B cell (primary cell): Measurements from ENCODE around the gene TEX52. TPM values are rescaled to one million over a fixed set of nuclear protein-coding genes. Genes with fewer than 3 reads are reported as not detected.
A peak's percentile ranks its signal among the peaks of the same experiment; 100 is the strongest.

ENCODE experiments used
- ATAC-seq: fragments of 200-7000 bp; cut with Tn5 transposase; one replicate; pipeline ENCODE4 v1.10.0; 2021; ENCODE audit warnings: low read depth, mild to moderate bottlenecking, moderate number of reproducible peaks, moderate library complexity
- CTCF ChIA-PET: fragments of 350-600 bp; sonication (Branson Sonifier 250); formaldehyde crosslinking; loops from one replicate; lab custom pipeline; 2021; ENCODE audit warnings: antibody characterized with exemption, inconsistent platforms; lab: Charles Lee
- POLR2A ChIA-PET: fragments of 350-600 bp; sonication (Branson Sonifier 250); formaldehyde crosslinking; loops from one replicate; lab custom pipeline; 2021; ENCODE audit warnings: antibody characterized with exemption; lab: Charles Lee
- DNase-seq: peaks from one replicate; pipeline ENCODE4 v3.0.0; 2013
- H2AFZ ChIP-seq: 2 replicates; pipeline ENCODE4 v1.6.1; 2012; ENCODE audit warnings: mild to moderate bottlenecking, low read depth, low read length; ENCODE audit not compliant: insufficient read depth, poor library complexity, severe bottlenecking
- H3K27ac ChIP-seq, 2 donors: 1 replicate in 1 of 2; 2 replicates in 1 of 2; pipeline ENCODE4 v1.5.1; 2012 to 2013; ENCODE audit warnings: low read length in 2 of 2, mild to moderate bottlenecking in 2 of 2, moderate library complexity in 1 of 2
- H3K27me3 ChIP-seq, 4 experiments: fragments of 200-600 bp in 1 of 4; sonication (generic) in 1 of 4; replicated peaks in 1 of 4; 1 replicate in 2 of 4; 2 replicates in 2 of 4; pipeline versions ENCODE4 v1.6.1 to v1.7.0; 2013 to 2016; ENCODE audit warnings: low read length in 3 of 4, mild to moderate bottlenecking in 2 of 4, mixed read lengths in 1 of 4, moderate library complexity in 1 of 4; ENCODE audit not compliant: insufficient read depth in 4 of 4, control insufficient read depth in 3 of 4; ENCODE audit errors: control extremely low read depth in 1 of 4
- H3K36me3 ChIP-seq, 2 experiments: replicated peaks in 1 of 2; 1 replicate in 1 of 2; 2 replicates in 1 of 2; pipeline versions ENCODE4 v1.6.1 to v1.7.1; 2013; ENCODE audit warnings: low read length in 1 of 2; ENCODE audit not compliant: insufficient read depth in 2 of 2, control insufficient read depth in 1 of 2; ENCODE audit errors: control extremely low read depth in 1 of 2, extremely low read depth in 1 of 2
- H3K4me1 ChIP-seq, 2 donors: fragments of 200-600 bp in 1 of 2; sonication (generic) in 1 of 2; 1 replicate in 1 of 2; 2 replicates in 1 of 2; pipeline versions ENCODE4 v1.5.1 to v1.6.1; 2013 to 2017; ENCODE audit warnings: low read length in 2 of 2; ENCODE audit not compliant: control insufficient read depth in 2 of 2, insufficient read depth in 2 of 2
- H3K4me2 ChIP-seq: replicated peaks from 2 replicates; pipeline ENCODE3; 2012; ENCODE audit warnings: mild to moderate bottlenecking, low read depth, low read length; ENCODE audit not compliant: poor library complexity, severe bottlenecking
- H3K4me3 ChIP-seq, 5 experiments: fragments of 200-600 bp in 1 of 5; sonication (generic) in 1 of 5; 1 replicate in 3 of 5; 2 replicates in 2 of 5; pipeline versions ENCODE4 v1.5.1 to v1.7.0; 2011 to 2016; ENCODE audit warnings: low read length in 4 of 5, mild to moderate bottlenecking in 4 of 5, low read depth in 2 of 5, control low read depth in 1 of 5, moderate library complexity in 1 of 5; ENCODE audit not compliant: insufficient read depth in 1 of 5; ENCODE audit errors: control extremely low read depth in 1 of 5, extremely low read depth in 1 of 5
- H3K79me2 ChIP-seq: fragments of 200-600 bp; sonication (generic); one replicate; pipeline ENCODE4 v1.6.0; 2016; ENCODE audit warnings: low read length; ENCODE audit not compliant: control insufficient read depth, insufficient read depth
- H3K9ac ChIP-seq: fragments of 200-600 bp; sonication (generic); 2 replicates; pipeline ENCODE4 v1.6.1; 2017; ENCODE audit warnings: mild to moderate bottlenecking, low read length, moderate library complexity
- H3K9me3 ChIP-seq, 3 donors: one replicate each; pipeline versions ENCODE4 v1.6.1 to v1.7.1; 2013; ENCODE audit warnings: low read length in 2 of 3; ENCODE audit not compliant: control insufficient read depth in 2 of 3, insufficient read depth in 1 of 3; ENCODE audit errors: control extremely low read depth in 1 of 3
- H4K20me1 ChIP-seq: 2 replicates; pipeline ENCODE4 v1.6.0; 2012; ENCODE audit warnings: mild to moderate bottlenecking, low read length; ENCODE audit not compliant: insufficient read depth, control insufficient read depth, poor library complexity, severe bottlenecking
- H3K27ac Mint-ChIP-seq: one replicate; pipeline ENCODE4 v1.8.0; 2021; ENCODE audit warnings: mixed read lengths
- H3K27me3 Mint-ChIP-seq: one replicate; pipeline ENCODE4 v1.8.0; 2021; ENCODE audit warnings: mixed read lengths
- H3K4me1 Mint-ChIP-seq: one replicate; pipeline ENCODE4 v1.8.0; 2021; ENCODE audit warnings: mixed read lengths
- H3K4me3 Mint-ChIP-seq: one replicate; pipeline ENCODE4 v1.8.0; 2021; ENCODE audit warnings: mixed read lengths
- H3K9me3 Mint-ChIP-seq: one replicate; pipeline ENCODE4 v1.8.0; 2022; ENCODE audit warnings: mixed read lengths; ENCODE audit not compliant: insufficient read depth
- CTCF ChIP-seq: fragments of 200-600 bp; IDR thresholded peaks from one replicate; pipeline ENCODE4 v1.8.0; 2022; ENCODE audit warnings: antibody characterized with exemption, mild to moderate bottlenecking
- EZH2 ChIP-seq: IDR thresholded peaks from 2 replicates; pipeline ENCODE4 v1.6.1; 2012; ENCODE audit warnings: borderline replicate concordance, low read depth, mild to moderate bottlenecking, moderate library complexity, low read length; ENCODE audit not compliant: insufficient read depth, poor library complexity, severe bottlenecking
- WGBS: methylation state at CpG from one replicate; pipeline ENCODE4 v1.1.5; 2013; ENCODE audit warnings: missing lambda C conversion rate; ENCODE audit not compliant: insufficient coverage; 5-methylcytosine and 5-hydroxymethylcytosine counted together
- intact Hi-C: fragments of 100-400 bp; cut with micrococcal nuclease; formaldehyde crosslinking; loops from one replicate; pipeline ENCODE4 v1.10.0; 2022
- polyA plus RNA-seq: library from polyadenylated mRNA; depleted of rRNA; stranded (reverse); fragments of >200 nt; gene quantifications from 2 replicates; pipeline ENCODE4 v1.2.3, GENCODE V29; 2012
- total RNA-seq, 2 donors: library from RNA; stranded (reverse); fragments of 120-200 nt in 1 of 2; gene quantifications; 1 replicate in 1 of 2; 2 replicates in 1 of 2; pipeline versions ENCODE4 v1.2.3 to v1.2.4, GENCODE V29; 2013 to 2022

Gene TEX52
- total and polyA plus RNA-seq, 2 donors (not counting 1 experiment from before 2014, with no cell fraction given), result not detected

GRCh38 chr12:2833327-2833726 is 23.5 kb downstream of the TEX52 start:
- H3K4me3 ChIP-seq, result no peak overlapping the region
- peak overlapping the region; percentile 46 for H3K27ac Mint-ChIP-seq
- no peak overlapping the region for H3K9ac ChIP-seq
- intact Hi-C loops, result no loop called here
- H3K4me1 Mint-ChIP-seq, result peaks cover 3% of the 10 kb centered on the region
- no peak overlapping the region for H3K4me2 ChIP-seq
- no peak overlapping the region for H2AFZ ChIP-seq
- ATAC-seq (no peak), DNase-seq (no peak)
- H4K20me1 ChIP-seq, result no peaks in the 10 kb centered on the region
- CTCF ChIA-PET, result interaction anchor here (1.2 kb wide), 1 partner anchor 12 kb away, joined by 3 read pairs; no protein-coding TSS in a partner anchor
- H3K27me3 Mint-ChIP-seq, result no peaks in the 10 kb centered on the region
- POLR2A ChIA-PET, result no interaction called here
- peaks cover 0 to 3% (median 0%) of the 10 kb centered on the region in 4 experiments for H3K27me3 ChIP-seq
- 95% methylated on average over 2 of the region's 5 CpGs for WGBS
- TF ChIP-seq CTCF (no peak), EZH2 (no peak)
- H3K27ac ChIP-seq, result no peak overlapping the region
- no peaks in the 10 kb centered on the region for H3K79me2 ChIP-seq
- H3K9me3 Mint-ChIP-seq, result no peaks in the 10 kb centered on the region
- no peaks in the 10 kb centered on the region for H3K4me1 ChIP-seq
- H3K4me3 Mint-ChIP-seq, result no peak overlapping the region
- peaks cover 0 to 5% of the 10 kb centered on the region in 2 experiments for H3K36me3 ChIP-seq
- H3K9me3 ChIP-seq, result no peaks in the 10 kb centered on the region

GRCh38 chr12:2832550-2833127 is 24.2 kb downstream of the TEX52 start:
- H3K4me3 ChIP-seq, result no peak overlapping the region
- TF ChIP-seq CTCF (no peak), EZH2 (no peak)
- no peak overlapping the region for H3K27ac Mint-ChIP-seq
- POLR2A ChIA-PET, result no interaction called here
- 94% methylated on average over 2 of the region's 6 CpGs for WGBS
- ATAC-seq (no peak), DNase-seq (no peak)
- no peak overlapping the region for H3K4me2 ChIP-seq
- CTCF ChIA-PET, result interaction anchor here (1.2 kb wide), 1 partner anchor 12 kb away, joined by 3 read pairs; no protein-coding TSS in a partner anchor
- H3K9ac ChIP-seq, result no peak overlapping the region
- H3K27me3 ChIP-seq, result peaks cover 0 to 3% (median 0%) of the 10 kb centered on the region in 4 experiments
- intact Hi-C loops, result no loop called here
- no peaks in the 10 kb centered on the region for H3K79me2 ChIP-seq
- H3K27me3 Mint-ChIP-seq, result no peaks in the 10 kb centered on the region
- no peaks in the 10 kb centered on the region for H4K20me1 ChIP-seq
- peaks cover 0 to 9% of the 10 kb centered on the region in 2 experiments for H3K36me3 ChIP-seq
- no peaks in the 10 kb centered on the region for H3K4me1 ChIP-seq
- H3K9me3 ChIP-seq, result no peaks in the 10 kb centered on the region
- no peak overlapping the region for H2AFZ ChIP-seq
- no peaks in the 10 kb centered on the region for H3K9me3 Mint-ChIP-seq
- H3K4me3 Mint-ChIP-seq, result no peak overlapping the region
- no peak overlapping the region for H3K27ac ChIP-seq
- peaks cover 3% of the 10 kb centered on the region for H3K4me1 Mint-ChIP-seq
